GM18861 (cell line): ENCODE measurements around the gene ANKLE1.

Experiments
- ATAC-seq: cut with Tn5 transposase; IDR thresholded peaks from one replicate; pipeline ENCODE4 v1.9.1; 2021; ENCODE audit not compliant: unreplicated experiment

ANKLE1 gene, protein sequence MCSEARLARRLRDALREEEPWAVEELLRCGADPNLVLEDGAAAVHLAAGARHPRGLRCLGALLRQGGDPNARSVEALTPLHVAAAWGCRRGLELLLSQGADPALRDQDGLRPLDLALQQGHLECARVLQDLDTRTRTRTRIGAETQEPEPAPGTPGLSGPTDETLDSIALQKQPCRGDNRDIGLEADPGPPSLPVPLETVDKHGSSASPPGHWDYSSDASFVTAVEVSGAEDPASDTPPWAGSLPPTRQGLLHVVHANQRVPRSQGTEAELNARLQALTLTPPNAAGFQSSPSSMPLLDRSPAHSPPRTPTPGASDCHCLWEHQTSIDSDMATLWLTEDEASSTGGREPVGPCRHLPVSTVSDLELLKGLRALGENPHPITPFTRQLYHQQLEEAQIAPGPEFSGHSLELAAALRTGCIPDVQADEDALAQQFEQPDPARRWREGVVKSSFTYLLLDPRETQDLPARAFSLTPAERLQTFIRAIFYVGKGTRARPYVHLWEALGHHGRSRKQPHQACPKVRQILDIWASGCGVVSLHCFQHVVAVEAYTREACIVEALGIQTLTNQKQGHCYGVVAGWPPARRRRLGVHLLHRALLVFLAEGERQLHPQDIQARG

DNA sequence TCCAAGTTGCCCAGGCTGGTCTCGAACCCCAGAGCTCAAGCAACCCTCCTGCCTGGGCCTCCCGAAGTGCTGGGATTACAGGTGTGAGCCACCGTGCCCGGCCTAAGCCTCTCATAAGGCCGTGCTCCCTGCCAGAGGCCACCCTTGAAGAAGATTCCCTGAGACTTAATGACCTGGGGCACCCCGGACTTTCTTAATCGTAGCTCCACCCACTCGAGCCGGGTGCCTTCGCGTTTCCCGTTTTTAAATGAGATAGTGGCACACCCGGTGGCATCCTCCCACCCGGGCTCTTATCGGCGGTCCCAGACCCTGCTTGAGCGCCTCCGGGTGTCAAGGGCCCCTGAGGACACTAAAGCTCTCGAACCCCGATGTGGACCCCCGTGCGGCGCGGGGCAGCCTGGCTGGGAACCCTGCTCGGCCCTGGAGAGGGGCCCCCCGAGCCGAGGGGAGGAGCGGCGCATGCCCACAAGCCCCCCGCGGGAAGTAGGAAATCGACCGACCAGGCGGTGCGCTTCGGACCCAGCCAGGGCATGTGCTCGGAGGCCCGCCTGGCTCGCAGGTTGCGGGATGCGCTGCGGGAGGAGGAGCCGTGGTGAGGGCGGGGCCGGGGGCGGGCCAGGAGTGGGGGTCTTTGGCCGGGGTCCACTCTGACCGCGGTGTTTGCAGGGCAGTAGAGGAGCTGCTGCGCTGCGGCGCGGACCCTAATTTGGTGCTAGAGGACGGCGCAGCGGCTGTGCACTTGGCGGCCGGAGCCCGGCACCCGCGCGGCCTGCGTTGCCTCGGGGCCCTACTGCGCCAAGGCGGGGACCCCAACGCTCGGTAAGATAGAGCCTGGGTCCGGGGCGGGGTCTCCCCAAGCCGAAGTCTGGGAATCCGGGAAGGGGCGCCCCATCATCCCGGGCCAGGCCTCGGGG is at the start of gene ANKLE1:
ANKLE1 (plus strand) TSS at position 511 of the 914 bp plus-strand sequence; CDS start at position 531, 20 bp downstream.
- ATAC-seq = no peak

DNA sequence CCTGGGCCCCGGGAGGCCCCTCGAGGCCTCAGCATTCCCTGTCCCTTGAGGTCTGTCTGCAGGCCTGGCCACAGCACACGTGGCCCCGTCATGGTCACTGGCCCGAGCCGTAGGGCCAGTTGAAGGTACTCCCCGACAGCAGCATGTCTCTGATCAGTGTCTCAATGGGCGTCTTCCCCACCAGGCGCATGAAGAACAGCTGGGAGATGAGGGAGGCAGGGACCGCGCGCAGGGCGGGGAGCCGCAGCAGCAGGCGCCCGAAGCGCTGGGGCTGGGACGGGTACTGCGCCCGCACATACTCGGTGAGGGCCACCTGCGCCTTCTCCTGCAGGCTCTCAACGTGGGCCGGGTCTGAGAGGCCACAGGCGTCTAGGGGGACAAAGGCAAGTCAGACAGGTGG is 49.4 kb upstream of the ANKLE1 start:
- ATAC-seq = no peak

DNA sequence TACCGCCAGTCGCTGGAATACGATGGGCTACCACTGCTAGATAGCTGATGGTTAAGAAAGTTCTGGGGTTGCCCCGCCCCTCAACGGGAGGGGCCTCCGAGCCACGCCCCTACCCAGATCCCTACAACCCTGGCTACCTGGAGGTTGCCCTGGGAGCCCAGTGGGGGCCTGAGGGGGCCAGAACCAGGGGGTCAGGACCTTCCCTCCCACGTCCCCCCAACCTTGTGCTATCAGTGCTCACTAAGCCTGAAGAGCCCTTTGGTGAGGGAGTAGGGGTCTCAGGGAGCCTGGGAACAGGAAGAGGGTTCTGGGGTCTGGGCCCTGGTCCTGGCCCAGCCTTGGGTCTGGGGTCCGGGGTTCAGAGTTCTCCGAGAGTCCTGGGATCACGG is 46.8 kb upstream of the ANKLE1 start:
- no peak for ATAC-seq

DNA sequence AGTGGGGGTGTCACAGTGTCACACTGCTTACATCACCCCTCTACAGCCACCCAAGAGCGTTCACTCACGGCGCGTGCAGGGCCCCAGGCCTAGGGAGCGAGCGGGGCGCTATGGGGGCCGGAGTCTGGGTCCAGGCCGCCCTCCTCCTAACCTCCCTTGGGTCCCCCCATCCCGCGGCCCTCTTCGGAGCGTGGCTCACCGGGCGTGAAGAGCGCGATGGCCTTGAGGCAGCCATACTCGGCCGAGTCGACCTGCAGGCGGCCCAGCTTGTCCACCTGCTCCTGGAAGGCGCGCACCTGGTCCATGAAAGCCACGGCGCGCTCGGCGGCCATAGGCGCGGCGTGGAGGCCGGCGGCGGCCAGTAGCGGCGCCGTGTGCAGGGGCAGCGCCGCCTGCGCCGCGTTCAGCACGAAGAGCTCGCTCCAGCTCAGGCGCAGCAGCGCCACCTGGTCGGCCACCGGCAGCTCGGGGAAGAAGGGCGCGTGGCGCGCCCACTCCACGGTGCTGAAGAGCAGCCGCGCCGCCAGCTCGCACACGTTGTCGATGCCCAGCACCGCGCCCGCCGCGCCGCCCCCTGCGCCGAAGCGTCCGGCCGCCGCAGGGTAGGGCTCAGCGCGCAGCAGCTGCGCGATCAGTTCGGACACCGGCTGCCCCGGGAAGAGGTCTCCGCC is 46.3 kb upstream of the ANKLE1 start:
- peak; percentile 67 for ATAC-seq

DNA sequence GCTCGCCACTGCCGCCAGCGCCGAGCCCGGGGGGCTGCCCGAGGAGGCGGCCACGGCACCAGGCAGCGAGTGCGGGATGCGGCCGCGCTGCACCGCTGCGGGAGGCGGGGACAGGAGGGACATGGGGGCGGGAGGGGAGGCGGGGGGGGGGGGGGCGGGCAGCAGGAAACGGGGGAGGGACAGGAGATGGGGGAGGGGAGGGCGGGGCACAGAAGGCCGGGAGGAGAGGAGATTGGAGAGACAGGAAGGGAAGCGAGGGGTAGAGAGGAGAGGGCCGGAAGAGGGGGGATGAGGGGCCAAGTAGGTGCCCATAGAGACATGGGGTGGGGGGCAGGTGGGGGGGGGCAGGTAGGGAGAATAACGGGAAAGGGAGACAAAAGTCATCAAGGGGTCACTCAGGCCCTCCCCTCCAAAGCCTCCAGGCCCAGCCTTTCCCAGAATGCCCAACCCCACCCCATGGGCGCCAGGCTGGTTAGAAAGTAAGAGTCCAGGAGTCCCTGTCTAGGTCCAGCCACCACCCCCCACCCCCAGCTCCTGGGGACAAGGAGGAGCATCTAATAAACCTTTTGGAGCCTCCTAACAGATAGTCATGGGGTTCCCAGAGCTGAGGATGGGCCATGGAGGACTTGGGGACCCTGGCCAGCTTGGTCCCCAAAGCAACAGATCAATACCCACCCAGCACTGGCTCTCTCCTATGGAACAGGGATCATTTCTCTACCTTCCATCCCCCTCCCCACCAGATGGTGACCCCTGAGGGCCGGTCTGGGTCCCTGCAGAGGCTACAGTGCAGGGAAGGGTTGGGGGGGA is 45.5 kb upstream of the ANKLE1 start:
- peak; percentile 15 for ATAC-seq

DNA sequence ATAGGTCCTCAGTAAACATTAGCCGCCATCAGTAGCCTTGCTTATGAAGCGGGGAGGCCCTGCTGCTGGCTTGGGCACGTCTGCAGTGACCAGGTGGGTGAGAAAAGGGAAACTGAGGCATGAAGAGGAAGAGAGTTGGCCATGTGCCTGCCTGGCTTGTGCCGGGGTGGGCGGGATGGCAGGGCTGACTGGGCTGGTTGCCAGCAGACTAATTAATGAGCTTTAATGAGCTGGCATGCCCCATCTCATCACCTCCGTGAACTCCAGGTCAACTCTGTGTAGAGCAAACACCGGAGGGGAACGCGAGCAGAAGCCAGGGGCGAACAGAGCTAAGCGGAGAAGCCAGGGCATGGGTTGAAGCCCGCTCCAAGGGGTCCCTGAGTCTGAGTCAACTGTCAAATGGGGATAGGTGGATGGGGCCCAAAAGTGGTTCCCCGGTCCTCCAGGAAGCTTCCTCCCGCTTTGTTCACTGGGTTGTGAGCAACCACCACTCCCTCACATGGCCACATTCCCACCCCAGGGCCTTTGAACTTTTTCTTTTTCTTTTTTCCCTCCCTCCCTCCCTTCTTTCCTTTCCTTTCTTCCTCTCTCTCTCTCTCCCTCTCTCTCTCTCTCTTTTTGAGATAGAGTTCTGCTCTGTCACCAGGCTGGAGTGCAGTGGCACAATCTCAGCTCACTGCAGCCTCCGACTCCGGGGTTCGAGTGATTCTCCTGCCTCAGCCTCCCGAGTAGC is 44.7 kb upstream of the ANKLE1 start:
- no peak for ATAC-seq

DNA sequence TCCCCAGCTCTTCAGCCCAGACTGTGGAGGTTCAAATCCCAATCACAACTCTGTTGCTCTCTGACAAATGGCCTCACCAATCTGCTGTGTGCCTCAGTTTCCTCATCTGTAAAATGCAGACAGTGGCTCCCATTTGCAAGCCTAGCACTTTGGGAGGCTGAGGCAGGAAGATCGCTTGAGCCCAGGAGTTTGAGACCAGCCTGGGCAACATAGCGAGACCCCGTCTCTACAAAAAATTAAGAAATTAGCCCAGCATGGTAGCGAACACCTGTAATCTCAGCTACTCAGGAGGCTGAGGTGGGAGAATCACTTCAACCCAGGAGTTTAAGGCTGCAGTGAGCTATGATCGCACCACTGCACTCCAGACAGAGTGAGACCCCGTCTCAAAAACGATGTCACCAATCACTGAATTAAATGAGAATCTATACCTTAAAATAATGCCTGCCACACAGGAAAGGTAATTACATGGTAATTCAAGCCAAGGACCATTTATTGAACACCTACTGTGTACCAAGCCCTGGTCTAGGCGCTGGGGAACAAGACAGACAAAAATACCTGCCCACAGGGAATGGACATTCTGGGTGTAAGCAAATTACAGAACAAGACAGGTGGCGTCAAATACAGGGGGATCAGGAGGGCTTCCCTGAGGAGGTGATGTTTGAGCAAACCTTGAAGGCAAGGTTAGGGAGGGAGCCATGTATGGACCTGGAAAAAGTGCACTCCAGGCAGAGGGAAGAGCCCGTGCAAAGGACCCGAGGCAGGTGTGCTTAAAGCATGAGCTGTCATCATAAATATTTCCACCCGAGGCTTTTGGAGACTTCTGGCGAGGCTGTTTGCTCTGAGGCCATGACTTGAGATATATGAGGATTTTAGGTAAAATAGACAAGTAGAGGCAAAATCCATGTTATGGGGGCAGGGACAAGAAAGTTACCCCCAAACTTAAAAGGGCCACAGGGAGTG is 43.7 kb upstream of the ANKLE1 start:
- ATAC-seq = no peak

DNA sequence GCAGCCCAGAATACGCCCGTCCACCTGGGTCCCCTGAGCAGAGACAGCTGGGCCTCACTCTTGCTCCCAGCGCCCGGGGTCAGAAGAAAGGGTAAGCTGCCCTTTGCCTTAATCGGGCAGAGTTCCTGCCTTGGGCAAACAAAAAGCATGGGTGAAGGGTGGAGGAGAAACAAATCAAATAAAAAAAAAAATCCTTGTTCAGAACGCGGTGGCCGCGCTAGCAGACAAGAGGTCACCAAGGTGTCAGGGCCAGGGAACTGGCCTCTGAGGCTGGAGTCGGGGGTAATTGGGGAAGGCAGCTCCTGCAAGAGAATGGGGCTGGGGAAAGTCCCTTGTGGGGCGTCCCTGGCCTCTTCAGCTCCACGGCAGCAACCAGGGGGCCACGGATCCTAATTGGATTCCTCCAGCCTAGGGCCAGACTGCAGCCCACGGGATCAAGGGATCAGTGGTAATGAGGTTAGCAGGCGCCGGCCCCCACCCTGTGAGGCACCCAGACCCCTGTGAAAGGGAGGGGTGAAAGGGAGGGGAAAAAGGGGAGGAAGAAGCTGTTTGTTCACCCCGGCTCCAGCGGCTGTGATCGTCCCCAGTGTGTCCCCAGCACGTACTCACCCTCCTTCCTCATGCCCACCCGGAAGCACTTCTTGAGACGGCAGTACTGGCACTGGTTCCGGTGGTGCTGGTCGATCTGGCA is 41.5 kb upstream of the ANKLE1 start:
- ATAC-seq = no peak

DNA sequence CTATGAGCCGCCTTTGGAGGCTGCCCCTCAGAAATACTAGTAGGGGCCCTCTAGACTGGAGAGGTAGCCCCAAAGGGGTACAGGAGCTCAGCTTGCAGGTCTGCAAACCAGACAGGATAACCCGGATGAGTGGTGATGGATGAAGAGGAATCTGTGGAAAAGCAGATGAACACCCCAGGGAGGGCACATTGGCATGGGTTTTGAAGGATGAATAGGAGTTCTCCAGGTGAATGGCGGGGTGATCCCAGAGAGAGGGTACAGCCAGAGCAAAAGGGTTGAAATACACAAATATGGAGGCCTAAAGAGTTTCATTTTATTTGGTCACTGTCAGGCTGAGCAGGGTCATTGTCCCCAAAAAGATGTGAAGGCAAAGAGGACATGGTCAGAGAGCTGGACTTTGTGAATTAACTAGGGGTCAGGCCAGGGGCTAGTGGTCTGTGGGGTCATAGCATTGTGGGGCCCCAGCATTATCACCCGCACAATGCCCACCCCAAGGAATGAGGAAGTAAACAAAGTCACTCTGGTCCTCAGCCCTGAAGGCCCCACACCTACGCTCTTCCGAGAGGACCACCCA is 40.8 kb upstream of the ANKLE1 start:
- no peak for ATAC-seq

DNA sequence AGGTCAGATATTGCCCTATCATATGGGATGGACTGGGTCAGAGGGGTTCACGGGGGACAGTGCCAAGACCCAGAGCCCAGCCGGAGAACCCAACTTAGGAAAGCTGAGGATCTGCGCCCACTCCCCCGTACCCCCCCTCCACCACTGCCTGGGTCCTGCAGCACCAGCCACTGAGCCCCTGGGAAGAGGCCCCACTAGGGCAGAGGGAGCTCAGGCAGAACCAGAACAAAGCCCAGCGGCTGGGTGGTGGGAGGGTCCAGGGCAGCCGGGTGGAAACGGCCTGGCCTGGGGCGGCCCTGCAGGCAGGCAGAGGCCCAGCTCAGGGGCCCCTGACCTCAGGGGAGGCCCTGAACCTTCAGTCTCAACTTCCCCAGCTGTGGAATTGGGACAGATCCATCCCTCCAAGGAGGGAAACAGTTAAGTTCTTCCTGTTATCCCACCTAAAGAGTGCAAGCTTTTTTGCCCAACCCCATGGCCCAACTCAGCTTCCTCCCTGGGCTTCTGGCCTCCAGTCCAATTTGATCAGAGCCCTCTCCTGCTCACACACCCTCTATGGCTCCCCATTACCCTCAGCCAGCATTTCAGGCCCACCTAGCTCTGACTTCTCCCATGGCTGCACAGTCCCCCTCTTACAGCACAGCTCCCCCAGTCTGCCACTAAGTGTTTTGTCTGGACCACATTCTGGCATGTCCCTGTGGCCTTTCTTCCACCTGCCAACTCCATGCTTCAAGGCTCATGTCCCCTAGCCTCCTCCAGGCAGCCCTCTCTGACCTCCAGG is 39.1 kb upstream of the ANKLE1 start:
- no peak for ATAC-seq

DNA sequence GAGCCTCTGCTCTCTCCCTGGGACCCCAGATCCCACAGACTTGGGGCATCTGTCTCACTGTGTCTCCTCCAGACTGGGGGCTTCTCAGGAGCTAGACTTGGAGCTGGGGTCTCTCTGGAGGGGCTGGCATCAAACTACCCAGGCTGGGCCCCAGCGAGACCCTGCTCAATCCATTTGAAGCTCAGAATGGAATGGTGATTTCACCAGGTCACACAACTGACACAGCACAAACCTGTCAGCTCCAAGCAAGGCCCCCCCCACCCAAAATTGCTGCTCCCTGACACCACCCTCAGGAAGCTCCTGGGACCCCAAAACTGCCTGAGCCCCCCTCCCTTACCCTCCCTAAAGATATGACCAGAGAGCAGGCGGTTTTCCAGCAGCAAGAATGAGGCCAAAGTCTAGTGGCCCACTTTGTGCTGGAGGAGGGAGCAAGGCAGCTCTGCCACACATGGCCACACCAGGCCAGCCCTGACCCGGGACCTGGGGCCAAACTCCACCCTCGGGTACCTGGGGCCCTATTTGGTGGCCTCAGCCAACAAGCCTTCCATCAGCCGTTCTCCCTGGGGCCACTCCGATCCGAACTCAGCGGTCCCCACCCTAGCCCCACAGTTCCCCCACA is 38.4 kb upstream of the ANKLE1 start:
- ATAC-seq = no peak

DNA sequence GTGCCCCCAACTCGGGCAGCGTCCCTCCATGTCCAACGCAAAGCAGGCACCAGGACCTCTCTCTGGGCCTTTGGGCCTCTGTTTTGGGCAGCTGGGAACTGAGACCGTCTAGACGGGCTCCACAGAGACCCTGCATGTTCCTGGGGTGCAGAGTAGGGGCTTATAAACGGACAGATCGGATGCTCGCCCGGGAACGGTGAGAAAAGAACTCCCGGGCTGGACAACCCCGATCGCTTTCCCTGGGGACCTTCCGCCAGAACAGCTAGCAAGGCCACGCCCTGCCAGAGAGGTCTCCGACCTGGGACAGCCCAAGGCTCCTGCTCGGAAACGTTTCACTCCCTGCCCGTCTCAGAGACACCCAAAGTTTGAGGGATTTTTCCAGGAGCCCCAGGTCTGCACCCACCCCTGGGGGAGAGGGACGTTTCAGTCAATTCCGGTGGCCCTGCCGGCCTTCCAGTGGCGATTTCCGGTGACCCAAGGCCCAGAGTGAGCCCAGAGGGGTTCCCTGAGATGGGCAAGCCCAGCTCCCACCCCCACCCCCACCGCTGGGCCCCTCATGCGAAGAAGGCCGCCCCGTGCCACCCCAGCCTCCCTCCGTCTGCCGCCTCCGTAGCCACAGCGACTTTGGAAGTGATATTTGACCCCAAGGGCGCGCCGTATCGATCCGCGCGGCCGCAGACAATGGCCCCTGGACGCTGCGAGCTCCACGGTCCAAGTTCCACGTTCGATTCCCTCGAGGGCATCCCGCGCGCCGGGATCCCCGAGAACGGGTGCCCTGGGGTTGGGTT is 37.7 kb upstream of the ANKLE1 start:
- no peak for ATAC-seq

DNA sequence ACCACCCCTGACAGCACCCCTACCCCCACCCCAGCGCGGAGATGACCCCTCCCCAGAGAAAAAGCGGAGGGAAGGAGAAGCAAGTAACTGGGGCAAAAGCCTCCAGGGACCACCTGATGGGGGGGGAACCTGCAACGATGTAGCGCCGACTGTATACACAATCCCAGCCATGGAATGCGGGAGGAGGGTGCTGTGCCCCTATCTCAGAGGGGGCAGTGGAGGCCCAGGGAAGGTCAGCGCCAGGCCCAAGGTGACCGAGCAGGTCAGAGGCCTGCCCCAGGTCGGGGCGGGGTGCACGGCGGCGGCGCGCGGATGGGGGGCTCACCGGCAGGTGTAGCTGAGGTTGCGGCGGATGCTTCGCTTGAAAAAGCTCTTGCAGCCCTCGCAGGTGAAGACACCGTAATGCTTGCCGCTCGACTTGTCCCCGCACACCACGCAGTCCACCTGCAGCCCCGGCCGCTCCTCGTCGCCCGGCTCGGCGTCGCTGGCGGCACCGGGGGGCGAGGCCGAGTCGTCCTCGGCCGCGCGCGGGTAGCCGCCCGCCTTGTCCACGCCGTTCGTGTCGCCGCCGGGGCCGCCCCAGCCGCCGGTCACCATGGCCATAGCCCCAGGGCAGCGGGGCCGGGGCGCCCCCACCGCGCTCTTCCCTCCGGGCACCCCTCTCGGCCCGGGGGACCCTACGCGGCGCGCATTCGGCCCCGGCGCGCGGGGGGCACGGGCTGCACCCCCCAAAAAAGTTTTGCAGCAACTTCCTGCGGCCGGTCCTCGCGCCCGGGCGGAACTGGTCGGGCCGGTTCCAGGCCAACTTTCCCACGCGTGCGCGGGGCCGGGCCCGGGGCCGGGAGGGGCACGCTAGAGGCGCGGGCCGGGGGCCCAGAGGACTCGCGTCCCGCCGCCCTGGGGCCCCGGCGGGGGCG is 36.8 kb upstream of the ANKLE1 start:
- ATAC-seq = no peak

DNA sequence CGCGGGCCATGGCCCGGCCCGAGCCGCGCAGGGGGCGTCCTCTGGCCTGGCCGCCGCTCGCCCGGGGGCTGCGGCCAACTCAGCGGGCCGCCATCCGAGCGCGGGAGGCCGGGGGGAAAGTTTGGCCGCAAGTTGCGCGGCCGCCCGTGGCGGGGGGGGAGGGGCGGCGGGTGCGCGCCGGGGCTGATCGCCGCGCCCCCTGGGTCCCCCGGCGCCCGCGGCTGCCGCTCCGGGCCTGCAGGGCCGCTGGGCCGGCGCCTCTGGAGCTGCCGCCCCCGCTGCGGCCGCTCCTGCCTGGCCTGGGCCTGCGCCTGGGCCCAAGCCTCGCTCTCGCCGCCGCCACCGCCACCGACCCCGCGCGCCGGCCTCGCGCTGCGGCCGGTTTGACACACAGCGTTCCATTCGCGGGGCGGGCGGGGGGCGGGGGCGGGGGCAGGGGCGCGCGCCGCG is 36.1 kb upstream of the ANKLE1 start, which contains the start of gene NR2F6:
NR2F6 (minus strand) TSS at position 385 of the 450 bp plus-strand sequence. CDS start 699 bp downstream, outside the sequence.
- no peak for ATAC-seq
